Stimulated activated CD4-positive, alpha-beta T cell treated with anti-CD3 and anti-CD28 coated beads, TNF-alpha, amount 100 ng/mL, for 48 hours (primary cell): ENCODE results near the gene SLC6A18.

Source experiments
- DNase-seq, 3 donors: peaks; one replicate each; pipeline ENCODE4 v3.0.0-alpha.2; 2020; ENCODE audit warnings: low read depth in 3 of 3

The SLC6A18 gene

DNA sequence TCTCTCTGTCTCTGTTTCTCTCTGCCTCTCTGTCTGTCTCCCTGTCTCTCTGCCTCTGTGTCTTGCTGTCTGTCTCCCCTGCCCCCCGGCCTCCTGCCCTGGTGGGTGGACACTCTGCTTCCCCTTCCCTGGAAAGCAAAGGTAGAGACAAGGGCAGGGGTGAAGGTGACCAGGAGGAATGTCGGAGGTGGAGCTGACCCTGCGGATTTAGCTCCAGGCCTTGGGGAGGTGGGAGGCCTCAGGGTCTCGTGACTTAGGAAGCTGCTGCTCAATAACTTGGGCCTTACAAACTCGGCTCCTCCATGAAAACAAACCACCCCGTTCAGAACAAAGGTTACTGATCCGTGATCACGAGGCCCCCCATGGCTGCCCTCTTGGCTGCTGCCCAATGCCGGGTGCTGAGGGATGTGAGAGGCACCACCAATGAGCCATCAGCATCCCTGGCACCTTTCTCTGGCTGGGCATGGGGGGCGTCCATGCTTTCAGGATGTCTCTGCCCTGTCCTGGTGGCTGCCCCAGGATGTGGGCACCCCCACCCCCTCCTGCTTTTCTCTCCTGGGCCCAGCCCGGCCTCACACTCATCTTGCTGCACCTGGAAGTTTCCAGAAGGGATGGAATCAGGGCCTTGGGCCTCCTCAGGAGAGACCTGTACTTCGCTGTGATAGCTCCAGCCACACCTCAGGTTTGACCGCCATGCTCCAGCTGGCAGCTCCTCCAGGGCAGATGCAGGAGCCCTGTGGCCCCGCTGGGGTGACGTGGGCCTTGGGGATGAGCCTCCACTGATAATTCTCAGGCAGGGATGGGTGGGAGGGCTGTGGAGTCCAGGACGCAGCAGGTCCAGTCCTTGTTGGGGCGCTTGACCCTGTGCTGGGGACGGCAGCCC lies 38.6 kb upstream of the SLC6A18 start:
- no peak for DNase-seq

DNA sequence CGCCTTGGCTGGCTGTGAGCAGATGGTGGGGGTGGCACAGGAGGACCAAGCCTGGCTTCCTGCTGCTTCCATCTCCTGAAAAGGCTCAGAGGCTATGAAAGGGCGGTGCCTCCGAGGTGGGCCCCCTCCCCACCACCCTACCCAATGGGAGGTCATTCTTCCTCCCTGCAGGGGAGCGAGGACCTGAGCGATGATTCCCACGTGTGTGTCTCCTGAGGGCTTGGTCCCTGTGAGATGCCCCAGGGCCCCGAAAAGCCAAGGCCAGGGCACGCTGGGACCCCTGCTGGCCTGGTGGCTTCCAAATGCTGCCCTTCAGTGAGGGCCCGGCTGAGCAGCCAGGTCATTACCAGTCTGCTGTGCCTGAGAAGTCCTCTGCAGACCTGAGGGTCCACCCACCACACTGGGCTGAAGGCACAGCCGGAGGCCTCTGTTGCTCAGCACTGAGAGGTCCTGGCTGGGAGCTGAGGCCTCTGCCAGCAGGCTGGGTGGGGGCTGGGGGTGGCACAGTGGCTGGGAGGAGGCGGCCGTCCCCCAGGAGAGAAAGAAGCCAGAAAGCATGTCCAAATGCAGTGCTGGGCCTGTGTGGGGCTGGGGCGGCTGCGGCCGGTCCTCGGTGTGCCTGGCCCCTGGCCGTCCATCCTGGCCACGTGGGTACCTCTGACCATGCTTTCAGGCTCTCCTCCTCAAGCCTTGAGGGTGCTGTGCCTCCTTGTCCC lies 37.8 kb upstream of the SLC6A18 start:
- DNase-seq: no peak

- DNase-seq: no peak
Observed at GRCh38 chr5:1187950-1188334, 37.2 kb upstream of the SLC6A18 start.

DNA sequence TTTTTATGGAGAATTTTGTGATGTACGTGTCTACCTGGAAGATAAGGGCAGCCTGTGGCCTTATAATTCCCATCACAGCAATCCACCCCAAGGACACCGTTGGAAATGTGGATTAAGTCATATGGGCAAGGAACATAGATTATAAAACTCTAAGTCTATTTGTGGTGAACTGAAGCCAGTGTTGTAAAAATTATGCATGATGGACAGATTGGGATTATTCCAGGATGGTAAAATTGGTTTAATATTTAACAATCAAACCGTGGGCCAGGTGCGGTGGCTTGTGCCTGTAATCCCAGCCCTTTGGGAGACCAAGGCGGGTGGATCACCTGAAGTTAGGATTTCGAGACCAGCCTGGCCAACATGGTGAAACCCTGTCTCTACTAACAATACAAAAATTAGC lies 36.7 kb upstream of the SLC6A18 start:
- no peak for DNase-seq

DNA sequence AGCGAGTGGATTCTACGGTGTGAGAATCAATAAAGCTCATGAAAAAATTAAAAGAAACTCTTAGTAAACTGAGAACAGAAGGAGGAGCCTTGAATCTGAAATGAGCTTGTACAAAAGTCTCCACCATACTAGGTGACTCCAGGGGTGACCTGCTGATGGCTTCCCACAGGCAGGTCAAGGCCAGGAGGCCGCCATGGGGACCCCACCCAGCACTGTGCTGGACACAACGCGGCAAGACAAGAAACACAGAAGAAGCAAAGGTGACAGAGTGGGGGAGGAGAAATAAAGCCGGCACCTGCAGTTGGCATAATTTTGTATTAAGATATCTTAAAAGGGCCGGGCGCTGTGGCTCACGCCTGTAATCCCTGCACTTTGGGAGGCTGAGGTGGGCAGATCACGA lies 35.9 kb upstream of the SLC6A18 start:
- DNase-seq: no peak

DNA sequence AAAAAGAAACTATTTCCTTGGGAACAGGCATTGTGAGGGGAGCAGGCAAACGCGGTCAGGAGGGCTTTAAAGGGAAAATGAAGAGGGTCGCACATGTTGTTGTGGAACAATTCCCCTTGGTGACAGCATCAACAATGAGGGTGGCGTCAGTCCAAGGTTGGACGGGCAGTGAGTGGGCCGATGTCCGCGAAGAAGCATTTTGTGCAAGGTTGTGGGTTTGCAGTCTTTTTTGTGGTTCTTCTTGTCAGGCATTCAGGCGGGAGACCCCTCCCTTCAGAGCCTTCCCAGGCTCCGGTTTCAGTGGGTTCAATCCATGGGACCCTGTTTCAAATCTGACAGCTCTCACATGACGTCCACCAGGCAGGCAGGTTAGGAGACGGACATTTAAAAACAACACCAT lies 34.9 kb upstream of the SLC6A18 start:
- no peak for DNase-seq

GRCh38 chr5:1190837-1191239 lies 34.3 kb upstream of the SLC6A18 start:
- no peak for DNase-seq

- no peak for DNase-seq
Observed at GRCh38 chr5:1192971-1193590, 32.1 kb upstream of the SLC6A18 start.

GRCh38 chr5:1193591-1193985 lies 31.6 kb upstream of the SLC6A18 start:
- no peak for DNase-seq

GRCh38 chr5:1194378-1194777 lies 30.8 kb upstream of the SLC6A18 start:
- DNase-seq: no peak

DNA sequence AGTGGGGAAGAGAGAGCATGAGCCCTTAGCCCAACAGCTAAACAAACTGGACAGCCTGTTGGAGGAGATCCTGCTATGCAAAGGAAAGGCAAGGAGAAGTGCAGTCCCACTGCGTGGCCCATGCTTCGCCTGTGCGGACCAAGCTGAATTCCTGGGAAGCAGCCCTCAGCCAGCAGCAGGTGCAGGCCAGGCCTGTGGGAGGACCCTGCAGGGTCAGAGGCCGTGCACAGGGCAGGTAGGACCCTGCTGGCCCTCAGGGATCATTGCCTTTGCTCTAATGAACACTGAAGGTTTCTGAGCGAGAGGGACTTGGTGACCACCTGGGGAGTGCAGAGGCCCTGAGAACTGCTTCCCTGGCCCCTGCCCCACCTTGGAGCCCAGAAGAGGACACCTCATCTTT lies 29.7 kb upstream of the SLC6A18 start:
- DNase-seq: no peak

DNA sequence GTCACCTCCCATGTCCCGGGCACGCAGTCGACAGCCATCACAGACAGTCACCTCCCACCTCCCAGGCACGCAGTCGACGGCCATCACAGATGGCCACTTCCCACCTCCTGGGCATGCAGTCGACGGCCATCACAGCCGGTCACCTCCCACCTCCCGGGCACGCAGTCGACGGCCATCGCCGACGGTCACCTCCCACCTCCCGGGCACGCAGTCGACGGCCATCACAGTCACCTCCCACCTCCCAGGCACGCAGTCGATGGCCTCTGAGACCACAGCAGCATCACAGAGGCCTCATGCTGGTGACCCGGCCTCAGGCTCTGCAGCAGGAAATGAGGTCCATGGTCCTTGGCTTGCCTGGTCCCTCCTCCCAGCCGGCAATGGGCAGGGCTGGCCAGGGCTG lies 29.3 kb upstream of the SLC6A18 start:
- DNase-seq: no peak

GRCh38 chr5:1196562-1196961 lies 28.6 kb upstream of the SLC6A18 start:
- no peak for DNase-seq

DNA sequence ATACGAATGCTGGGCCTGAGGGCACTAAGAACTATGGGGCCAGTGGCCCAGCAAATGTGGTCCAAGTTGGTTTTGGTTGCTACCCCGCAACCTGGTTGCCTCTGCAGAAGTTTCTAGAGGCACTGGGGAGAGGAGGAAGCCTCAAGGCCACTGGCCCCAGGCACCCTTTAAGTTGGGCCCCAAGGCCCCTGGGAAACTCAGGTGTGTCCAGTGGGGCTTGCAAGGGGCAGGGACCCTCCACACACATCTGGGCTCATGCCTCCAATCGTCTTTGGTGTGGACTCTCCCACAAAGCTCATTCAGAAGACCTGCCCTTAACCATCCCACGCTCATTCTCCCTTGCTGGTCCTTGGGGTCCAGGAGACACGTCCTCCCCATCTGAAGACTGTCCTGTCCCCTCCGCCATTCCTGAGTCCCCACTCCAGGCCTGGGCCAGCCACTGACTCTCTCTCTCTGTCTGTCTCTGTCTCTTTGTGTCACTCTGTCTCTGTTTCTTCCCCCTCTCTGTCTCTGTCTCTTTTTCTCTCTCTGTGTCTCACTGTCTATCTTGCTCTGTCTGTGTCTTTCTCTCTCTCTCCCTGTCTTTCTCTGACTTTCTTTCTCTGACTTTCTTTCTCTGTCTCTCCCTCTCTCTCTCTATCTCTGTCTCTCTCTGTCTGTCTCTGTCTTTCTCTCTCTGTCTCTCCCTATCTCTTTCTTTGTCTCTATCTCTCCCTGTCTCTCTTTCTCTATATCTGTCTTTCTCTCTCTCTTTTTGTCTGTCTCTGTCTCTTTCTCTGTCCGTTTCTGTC lies 27.1 kb upstream of the SLC6A18 start:
- DNase-seq: no peak

GRCh38 chr5:1199340-1199648 lies 25.9 kb upstream of the SLC6A18 start:
- DNase-seq: no peak

DNA sequence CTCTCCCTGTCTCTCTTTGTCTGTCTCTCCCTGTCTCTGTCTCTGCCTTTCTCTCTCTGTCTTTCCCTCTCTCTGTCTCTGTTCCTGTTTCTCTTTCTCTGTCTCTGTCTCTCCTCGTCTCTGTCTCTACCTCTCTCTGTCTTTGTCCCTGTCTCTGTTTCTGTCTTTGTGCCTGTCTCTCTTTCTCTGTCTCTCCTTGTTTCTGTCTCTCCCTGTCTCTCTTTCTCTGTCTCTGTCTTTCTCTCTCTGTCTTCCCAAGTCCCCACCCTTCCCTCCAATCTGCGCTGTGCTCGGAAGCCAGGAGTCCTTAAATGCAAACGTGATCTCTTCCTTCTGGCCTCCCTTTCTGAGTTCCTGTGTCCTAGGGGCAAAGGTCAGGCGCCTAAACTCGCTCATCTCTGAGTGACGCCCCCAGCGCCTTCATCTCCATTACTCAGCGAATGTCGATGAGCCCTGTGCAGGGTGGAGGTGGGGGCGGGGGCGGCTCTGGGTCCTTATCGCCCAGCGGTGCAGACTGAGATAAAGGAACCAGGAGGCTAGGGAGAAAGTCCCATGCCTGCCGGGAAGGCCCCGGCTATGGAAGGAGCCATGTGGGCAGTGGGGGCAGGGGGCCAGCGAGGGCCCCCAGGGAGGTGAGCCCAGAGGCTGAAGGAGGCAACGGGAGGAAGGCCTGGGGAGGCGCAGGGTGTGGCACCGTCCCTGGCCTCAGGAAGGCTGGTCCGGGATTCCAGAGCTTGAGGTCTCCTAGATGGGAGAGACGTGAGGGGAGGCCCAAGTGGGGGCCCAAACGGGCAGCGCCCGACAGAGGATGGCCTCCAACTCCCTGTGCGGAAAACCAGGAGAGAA lies 25.3 kb upstream of the SLC6A18 start:
- DNase-seq: no peak

DNA sequence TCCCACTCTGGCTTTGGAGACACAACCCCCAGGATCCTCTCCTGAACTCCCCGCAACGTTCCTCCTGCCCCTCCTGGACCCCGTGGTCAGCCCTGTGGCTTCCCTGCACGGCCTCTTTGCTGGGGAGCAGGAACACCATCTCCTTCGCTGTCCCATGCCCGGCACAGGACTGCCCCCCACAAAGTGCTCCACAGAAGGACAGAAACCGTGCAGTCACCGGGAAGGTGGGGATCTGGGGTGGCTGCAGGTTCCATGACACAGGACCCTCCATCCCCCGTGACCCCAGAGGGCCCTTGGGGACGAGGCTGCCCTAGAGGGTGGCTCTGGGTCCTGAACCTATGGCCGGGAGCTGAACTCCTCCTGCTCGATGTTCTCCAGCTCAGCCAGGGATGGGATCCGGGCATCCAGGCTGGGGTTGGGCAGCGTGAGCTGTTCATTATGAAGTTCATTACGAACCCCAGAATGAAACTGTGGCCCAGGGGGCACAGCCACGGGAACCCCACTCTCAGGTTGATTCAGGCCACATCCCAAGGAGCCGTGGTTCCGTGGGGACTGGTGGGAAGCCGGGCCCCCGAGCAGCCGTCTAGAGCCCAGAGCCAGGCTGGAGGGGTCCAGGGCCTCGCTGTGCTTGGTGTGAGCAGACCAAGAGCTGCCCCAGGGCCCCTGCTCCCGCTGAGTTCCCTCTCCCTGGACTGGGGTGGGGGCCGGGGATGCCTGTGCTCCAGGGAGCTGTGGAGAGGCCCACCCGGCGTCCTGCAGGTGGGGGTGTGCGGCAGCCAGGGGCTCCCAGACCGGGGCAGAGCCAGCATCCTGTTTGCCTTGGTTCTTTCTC lies 24.5 kb upstream of the SLC6A18 start:
- DNase-seq: no peak

- DNase-seq: no peak
Observed at GRCh38 chr5:1201327-1202025, 23.7 kb upstream of the SLC6A18 start, which contains the start of gene SLC6A19. Gene SLC6A19 (plus strand): TSS chr5:1201595. CDS start chr5:1201651, 56 bp downstream.

DNA sequence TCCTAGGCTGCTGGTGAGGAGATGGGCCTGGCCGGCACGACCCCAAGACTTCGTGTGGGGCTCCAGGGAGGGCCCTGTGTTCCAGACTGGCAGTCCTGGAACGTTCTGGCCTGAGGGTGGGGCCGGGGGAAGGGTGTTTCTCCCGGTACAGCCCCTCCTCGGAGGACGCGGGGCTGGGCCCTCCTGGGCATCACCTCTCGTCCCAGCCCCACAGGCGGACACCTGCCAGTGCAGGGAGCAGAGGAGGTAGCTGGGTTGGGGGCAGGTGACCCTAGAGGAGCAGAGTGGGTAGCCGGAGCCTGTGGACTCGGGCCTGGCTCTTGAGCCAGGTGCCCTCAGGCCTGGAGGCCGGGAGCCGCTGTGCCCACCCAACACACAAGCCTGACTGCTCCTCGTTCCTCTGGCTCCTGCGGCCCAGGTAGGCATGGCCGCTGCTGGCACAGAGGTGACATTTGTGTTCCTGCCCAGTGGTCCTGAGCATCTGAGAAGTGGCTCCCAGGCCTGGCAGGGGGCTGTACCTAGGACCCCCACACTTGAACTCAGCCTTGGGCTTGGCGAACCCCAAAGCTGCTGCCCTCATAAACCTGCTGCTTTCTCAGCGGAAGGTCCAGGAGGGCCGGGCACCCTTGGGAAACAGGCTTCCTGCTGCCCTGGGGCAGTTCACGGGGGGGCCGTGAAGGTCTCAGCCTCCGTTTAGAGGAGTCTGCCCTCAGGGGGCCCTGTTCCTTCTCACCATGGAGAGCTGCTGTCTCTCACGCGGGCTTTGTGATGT lies 23.0 kb upstream of the SLC6A18 start:
- DNase-seq: no peak
